Measurements from ENCODE around the gene MUSK. TPM values are rescaled to one million over a fixed set of nuclear protein-coding genes. Genes with fewer than 3 reads are reported as not detected.

MUSK gene
- total and polyA plus RNA-seq, 2 of the 8 experiments (the other 6 are each of a cell fraction or from before 2014, with no cell fraction given): not detected

- Histone ChIP-seq H2AFZ (ENCODE audit: low read length) (peak overlapping the region; percentile 70; the same call in 1 of the 2 replicates), H4K20me1 (replicated peaks in 1 of 2; ENCODE audit: control insufficient read depth in 1 of 2, insufficient read depth in 2 of 2, low read length in 2 of 2) (no peaks in the 10 kb centered on the region), H3K79me2 (ENCODE audit: control insufficient read depth in 1 of 2, insufficient read depth in 2 of 2, low read length in 2 of 2) (no peaks in the 10 kb centered on the region), H3K18ac (ENCODE audit: extremely low read depth, low read length) (no peak overlapping the region), H2BK5ac (ENCODE audit: low read depth, low read length) (no peak overlapping the region), H3K4me3 (ENCODE audit: extremely low read depth in 1 of 4, insufficient read depth in 2 of 4, low read depth in 3 of 4, low read length in 4 of 4) (no peak overlapping the region), H4K8ac (ENCODE audit: extremely low read depth, insufficient read depth, low read length) (no peak overlapping the region), H3K4me1 (replicated peaks in 1 of 4; ENCODE audit: control insufficient read depth in 3 of 4, insufficient read depth in 4 of 4, low read length in 3 of 4) (no peaks in the 10 kb centered on the region), H2BK15ac (ENCODE audit: low read length) (no peak overlapping the region), H3K4ac (replicated peaks; ENCODE audit: insufficient read length, low read depth, low read length) (no peak overlapping the region), H3K56ac (replicated peaks; ENCODE audit: insufficient read length, low read depth, low read length) (no peak overlapping the region), H3K27me3 (replicated peaks in 1 of 4; ENCODE audit: control insufficient read depth in 3 of 4, extremely low read depth in 1 of 4, insufficient read depth in 3 of 4, low read length in 3 of 4) (no peaks in the 10 kb centered on the region), H2BK12ac (ENCODE audit: low read depth, low read length) (no peak overlapping the region), H4K91ac (replicated peaks; ENCODE audit: insufficient read length, low read length) (no peak overlapping the region), H3K23ac (ENCODE audit: insufficient read length) (no peak overlapping the region), H3K9me3 (ENCODE audit: insufficient read depth in 2 of 2, low read depth in 1 of 2, low read length in 1 of 2) (no peaks in the 10 kb centered on the region), H2BK20ac (ENCODE audit: low read length) (no peak overlapping the region), H2BK120ac (replicated peaks; ENCODE audit: low read depth, low read length) (no peak overlapping the region), H2AK5ac (ENCODE audit: low read depth, low read length) (no peak overlapping the region), H3K9ac (replicated peaks in 1 of 4; ENCODE audit: extremely low read depth in 1 of 4, low read depth in 3 of 4, low read length in 3 of 4) (no peak overlapping the region), H4K5ac (ENCODE audit: insufficient read length, low read depth, low read length) (no peak overlapping the region), H3K14ac (ENCODE audit: insufficient read length) (no peak overlapping the region), H3K23me2 (ENCODE audit: low read depth, low read length) (no peaks in the 10 kb centered on the region), H3K4me2 (ENCODE audit: insufficient read depth in 1 of 2, low read depth in 2 of 2, low read length in 2 of 2) (no peak overlapping the region), H3K36me3 (ENCODE audit: control insufficient read depth in 2 of 4, insufficient read depth in 4 of 4, low read length in 3 of 4) (no peaks in the 10 kb centered on the region), H3K27ac (ENCODE audit: low read depth, low read length) (no peak overlapping the region), H3K79me1 (ENCODE audit: low read depth, low read length) (no peaks in the 10 kb centered on the region)
- POLR2A ChIA-PET (ENCODE audit: partially characterized antibody): no interaction called here
- CTCF ChIA-PET (ENCODE audit: partially characterized antibody): interaction anchor here (0.6 to 1.1 kb wide), 4 partner anchors 13 to 1438 kb away, joined by 3 to 5 read pairs (median 4); no protein-coding TSS in a partner anchor
- WGBS, 2 experiments (ENCODE audit: extremely low coverage in 1 of 2, insufficient coverage in 1 of 2, insufficient read length in 1 of 2, insufficient replicate concordance in 2 of 2, low coverage in 1 of 2, low lambda C conversion rate in 2 of 2, missing lambda C conversion rate in 1 of 2): 88% methylated on average over 1 of the region's 1 CpG; no CpG with 5 or more reads in 1 of the 2 experiments
- TF ChIP-seq CBX5 (IDR thresholded peaks at IDR 0.05; ENCODE audit: low read depth, low read length): no peak
- TF ChIP-seq GTF2F1 (IDR thresholded peaks at IDR 0.05; ENCODE audit: borderline replicate concordance, low read depth, low read length): no peak
- TF ChIP-seq ATF3 (IDR thresholded peaks at IDR 0.05; ENCODE audit: insufficient read depth, low read depth, low read length): no peak
- TF ChIP-seq ASH2L (IDR thresholded peaks at IDR 0.05; ENCODE audit: low read length): no peak
- TF ChIP-seq EGR1 (IDR thresholded peaks at IDR 0.05; ENCODE audit: borderline replicate concordance, low read depth, low read length): no peak
- TF ChIP-seq RNF2 (IDR thresholded peaks at IDR 0.05; ENCODE audit: borderline replicate concordance, low read depth, low read length, missing control alignments, poor library complexity, severe bottlenecking): no peak
- DNase-seq (ENCODE audit: low read depth in 1 of 2, low spot score in 2 of 2) (no peak), FAIRE-seq (no peak)
These were observed 32.4 kb downstream of the MUSK start for GRCh38 chr9:110700953-110701352.
